NCI-H510A treated with DMSO at 0.1 percent for 48 hours (cell line): ENCODE data around the gene TMEM135.
"Not testable (repeated sequence)": the region's sequence is repeated elsewhere in the genome, so short reads cannot be mapped to it uniquely, and the experiment has no call there.

Experiments
- DNase-seq: peaks from one replicate; lab custom pipeline; 2025; lab: John Stamatoyannopoulos, UW

The TMEM135 gene

DNA sequence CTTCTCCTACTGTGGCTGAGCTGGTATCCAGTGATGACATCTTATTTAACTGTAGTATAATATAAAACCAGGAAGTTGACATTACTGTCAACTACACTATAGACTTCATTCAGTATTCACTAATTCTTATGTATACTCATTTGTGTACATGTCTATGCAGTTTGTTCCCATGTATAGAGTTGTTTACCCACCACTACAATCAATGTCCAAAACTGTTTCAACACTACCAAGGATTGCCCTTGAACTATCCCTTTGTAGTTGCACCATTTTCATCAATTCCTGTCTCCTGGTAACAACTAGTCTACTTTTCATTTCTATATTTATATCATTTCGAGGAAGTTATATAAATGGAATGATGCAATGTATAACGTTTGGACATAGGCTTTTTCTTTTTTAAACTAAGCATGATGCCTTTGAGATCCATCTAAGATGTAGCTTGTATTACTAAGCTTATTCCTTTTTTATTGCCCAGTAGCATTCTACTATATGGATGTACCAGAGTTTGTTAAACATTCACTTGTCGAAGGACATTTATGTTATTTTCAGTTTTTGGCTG lies 39.2 kb downstream of the TMEM135 start:
- no peak for DNase-seq

DNA sequence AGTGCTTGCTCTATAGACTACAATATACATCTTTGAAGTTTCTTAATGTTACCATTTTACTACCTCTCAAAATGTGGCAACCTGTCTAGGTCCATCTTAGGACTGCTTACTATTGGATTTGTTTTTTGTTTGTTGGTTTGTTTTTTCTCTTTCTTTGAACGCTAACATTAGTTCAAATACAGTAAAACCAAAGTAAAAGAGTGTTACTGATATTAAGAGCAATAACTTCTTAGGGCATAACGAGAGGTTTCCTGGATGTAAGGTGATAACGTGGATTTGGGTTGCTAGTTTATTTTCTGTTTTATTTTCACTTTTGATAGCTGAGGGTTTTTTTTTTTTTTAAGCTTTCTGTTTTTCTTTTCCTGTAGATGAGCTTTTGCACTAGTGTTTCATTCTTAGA lies 43.6 kb downstream of the TMEM135 start:
- DNase-seq = no peak

DNA sequence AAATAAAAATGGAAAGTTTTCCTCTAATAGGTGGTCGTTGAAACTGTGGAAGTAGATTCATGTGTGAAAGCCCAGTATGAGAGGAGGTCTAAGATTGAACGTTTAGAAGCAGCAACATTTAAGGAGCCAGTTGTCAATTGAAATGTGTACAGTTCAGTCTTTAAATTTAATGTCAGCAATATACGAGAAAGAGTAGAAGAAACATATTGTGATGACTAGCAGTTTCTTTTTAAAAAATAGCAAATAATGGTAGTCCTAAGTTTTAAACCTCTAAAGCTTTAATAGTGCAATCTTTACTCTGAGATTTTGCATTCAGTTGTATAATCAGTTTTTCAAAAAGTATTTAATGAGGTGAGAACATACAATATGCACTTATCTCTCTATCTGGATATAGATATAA lies 44.9 kb downstream of the TMEM135 start:
- DNase-seq = no peak

DNA sequence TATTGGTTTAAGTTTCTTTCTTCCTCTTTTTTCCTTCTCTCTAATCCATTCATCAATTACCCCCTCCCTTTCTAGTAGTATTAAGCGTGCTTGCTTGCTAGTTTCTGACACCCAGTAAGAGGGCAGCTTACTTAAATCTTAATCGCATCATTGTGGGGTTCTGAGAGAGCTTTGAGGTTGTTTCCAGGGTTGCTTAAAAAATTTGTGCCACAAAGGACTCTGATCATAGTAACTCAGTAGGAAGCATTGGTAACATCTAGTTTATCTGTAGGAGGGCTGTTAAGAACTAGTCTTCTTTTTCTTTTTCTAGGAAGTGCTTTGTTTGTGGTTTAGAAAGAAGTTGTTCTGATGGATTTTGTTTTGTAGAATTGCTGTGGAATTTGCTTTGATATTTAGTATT lies 45.3 kb downstream of the TMEM135 start:
- no peak for DNase-seq

DNA sequence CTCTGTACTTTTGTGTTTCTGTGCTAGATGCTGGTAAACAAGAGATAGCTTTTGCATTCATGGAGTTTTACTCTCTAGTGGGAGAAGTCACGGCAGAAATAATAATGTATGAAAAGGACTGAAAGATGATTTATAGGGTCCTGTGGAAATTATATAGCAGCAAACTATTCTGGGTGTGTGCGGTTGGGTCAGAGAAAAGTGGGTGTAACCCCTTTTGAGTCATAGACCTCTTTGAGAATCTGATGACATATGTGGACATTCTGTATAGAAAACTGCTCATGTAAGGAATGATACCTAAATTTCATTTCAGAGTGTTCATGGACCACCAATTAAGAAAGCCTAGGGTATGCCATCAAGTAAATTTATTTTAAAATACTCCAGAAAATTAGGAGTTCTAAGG lies 54.4 kb downstream of the TMEM135 start:
- DNase-seq = no peak

DNA sequence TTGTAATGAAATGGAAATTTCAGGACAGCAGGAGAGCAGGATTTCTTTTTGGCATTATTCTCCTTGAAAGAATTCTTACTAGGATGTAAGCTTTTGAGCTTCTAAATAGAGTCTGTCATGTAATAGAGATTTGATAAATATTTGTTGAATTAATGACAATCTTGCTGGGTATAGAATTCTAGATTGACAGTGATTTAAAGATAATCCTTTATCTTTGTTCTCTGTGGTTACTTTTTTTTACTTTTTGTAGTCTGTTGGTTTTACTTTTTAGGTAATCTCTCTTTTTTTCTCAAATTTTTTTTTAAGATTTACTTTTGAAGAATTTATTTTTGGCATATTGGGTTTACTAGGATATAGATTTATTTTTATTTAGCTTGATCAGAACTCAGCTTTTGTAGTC lies 54.8 kb downstream of the TMEM135 start:
- no peak for DNase-seq

DNA sequence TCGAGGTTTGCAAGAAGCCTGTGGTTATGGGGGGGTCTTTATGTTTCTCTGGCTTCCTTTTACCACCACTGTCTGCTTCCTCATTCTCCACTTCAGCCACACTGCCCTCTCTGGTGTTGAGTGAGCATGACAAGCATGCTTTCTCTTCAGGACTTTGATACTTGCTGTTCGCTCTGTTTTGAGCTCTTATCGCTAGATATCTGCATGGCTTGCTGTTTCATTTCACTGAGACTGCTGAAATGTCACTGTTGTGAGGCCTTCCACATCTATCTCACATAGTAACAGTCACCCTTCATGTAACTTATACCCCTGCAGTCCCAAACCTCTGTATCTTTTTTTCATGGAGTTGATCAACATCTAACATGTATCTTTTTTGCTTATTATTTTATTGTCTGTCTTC lies 59.8 kb downstream of the TMEM135 start:
- DNase-seq = peak; percentile 2

DNA sequence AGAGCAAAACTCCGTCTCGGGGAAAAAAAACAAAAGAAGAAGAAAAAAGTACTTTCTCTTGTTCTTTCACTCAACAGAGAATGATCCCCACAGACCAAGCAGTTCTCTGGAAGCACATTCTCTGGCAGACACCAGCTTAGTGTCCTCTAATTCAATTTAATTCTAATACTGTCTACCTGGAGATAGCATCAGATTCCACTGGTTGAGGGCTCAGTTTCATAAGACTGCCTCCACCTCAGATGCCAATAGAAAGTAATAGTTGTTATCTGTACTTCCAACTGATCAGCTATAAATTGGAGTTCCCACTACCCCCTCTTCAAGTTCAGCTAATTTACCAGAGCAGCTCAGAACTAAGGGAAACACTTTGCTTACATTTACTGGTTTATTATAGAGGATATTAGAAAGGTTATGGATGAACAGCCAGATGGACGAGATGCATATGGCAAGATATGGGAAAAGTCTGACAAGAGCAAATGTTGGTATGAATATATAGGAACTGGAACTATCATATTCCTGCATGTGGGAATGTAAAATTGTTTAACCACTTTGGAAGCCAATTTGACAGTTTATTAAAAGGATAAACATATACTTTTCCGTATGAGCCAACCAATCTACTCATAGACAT lies 64.3 kb downstream of the TMEM135 start:
- no peak for DNase-seq

DNA sequence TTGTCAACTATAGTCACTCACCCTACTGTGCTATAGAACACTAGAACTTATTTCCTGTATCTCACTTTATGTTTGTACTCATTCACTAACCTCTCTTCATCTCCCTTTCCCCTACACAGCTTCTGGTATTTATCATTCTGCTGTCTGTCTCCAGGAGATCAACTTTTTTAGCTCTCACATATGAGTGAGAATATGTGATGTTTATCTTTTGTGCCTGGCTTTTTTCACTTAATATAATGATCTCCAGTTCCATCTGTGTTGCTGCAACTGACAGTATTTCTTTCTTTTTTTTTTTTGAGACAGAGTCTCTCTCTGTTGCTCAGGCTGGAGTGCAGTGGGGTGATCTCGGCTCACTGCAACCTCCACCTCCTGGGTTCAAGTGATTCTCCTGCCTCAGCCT lies 68.1 kb downstream of the TMEM135 start:
- not testable (repeated sequence) for DNase-seq

DNA sequence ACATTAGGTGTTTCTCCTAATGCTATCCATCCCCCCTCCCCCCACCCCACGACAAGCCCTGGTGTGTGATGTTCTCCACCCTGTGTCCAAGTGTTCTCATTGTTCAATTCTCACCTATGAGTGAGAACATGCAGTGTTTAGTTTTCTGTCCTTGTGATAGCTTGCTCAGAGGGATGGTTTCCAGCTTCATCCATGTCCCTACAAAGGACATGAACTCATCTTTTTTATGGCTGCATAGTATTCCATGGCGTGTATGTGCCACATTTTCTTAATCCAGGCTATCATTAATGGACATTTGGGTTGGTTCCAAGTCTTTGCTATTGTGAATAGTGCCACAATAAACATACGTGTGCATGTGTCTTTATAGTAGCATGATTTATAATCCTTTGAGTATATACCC lies 69.6 kb downstream of the TMEM135 start:
- not testable (repeated sequence) for DNase-seq

DNA sequence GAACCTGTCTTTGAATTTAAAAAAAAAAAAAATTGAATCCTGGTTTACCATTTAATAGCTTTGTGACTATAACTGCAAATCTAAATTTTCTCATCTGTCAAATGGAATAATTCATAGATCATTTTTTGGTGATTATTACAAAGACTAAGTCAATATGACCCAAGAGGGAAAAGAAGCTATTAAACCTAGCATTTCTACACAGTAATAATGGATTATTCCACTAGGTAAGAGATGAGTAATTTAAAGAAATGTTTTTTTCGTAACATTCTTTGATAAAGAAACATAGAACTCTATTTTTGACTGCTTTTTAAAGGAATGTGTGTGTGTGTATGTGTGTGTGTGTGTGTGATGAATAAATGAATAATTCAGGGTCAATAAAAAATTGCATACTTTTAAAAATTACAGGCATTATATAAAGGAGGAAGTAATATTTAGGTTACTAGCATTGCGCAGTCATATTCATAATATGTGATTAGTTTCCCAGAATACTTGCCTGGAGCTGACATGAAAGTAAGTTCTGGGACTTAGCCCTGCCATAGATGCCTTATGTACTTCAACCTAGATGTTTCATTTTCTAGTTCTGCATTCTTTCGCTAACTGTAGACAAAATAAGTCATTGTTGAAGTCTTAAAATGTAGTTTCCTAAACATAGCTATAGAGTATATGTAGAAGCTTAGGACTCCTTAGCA lies 72.9 kb downstream of the TMEM135 start:
- no peak for DNase-seq

DNA sequence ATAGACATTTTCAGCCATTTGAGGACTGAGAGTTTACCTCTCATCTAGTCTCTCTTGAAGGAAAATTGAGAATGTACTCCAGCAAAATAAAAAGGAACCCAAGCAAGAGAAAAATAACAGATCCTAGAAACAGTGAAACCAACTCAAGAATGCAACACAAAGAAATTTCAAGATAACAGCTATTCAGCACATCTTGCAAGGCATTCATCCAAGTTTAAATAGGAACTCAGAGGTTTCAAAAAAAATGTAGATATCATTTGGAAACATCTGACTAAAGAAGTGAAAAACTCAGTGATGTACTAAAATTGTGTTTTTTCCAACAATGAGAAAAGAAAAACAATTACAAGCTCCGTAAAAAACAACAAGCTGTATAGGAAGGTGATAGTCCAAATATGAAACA lies 76.4 kb downstream of the TMEM135 start:
- DNase-seq = no peak

DNA sequence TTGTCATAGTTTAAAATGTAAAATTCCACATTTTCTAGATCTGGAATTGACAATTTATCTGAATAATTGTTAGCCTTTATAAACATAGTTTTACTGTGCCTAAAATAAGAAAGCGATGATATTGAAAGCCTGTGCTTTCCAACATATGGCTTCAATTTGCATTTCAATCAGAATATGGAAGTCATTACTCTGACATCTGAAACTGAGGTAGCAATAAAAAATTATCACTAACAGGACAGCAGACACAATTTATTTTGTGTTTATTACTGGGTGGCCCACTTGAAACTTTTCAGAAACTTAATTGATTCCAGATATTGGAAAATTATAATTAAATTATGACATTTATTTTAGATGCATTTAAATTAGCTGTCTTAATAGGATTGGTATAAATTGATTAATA lies 78.5 kb downstream of the TMEM135 start:
- no peak for DNase-seq

DNA sequence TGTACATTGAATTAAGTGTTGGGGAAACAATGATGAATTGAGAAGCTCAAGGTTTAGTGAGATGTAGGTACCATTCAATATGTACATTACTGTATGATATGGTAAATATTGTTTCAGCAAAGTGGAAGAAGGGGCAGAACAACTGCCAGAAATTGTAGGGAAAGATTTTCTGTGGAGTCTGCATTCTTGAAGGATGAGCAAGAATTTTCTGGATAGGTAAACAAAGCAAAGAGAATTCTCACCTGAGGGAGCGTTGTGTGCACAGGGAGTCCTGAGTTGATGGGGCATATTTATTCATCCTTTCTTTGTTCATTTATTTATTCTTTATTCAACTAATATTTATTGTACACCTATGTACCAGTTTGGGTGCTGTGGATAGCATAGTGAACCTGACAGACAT lies 83.2 kb downstream of the TMEM135 start:
- DNase-seq = no peak

DNA sequence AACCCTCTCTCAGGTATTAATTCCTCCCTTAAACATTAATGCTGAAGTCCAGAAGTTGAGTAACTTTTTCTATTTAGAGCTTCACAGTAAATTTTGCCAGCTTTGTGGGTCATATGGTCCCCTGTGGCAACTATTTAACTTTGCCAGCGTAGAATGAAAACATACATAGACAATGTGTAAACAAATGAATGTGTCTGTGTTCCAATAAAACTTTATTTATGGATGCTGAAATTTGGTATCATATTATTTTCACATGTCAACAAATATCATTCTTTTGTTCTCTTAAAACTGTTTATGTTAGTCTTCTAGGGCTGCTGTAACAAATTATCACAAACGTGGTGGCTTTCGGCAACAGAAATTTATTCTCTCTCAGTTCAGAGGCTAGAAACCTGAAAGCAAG lies 85.1 kb downstream of the TMEM135 start:
- DNase-seq = no peak

DNA sequence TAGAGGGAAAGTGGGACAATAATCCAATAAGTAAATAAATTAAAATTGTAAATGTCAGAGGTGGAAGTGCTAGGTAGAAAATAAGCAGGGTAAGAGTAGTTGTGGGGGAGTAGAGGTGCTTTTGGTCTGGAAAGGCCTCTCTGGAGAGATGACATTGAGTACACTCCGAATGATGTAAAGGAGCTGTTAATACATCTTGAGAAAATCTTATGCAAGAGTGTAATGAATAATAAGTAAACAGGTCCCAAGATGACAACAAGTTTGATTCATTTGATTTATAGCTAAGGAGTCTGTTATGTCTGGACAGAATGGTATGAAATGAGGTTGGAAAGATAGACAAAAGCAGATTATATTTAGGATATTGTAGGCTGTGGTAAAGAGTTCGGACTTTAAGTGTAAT lies 87.5 kb downstream of the TMEM135 start:
- no peak for DNase-seq

DNA sequence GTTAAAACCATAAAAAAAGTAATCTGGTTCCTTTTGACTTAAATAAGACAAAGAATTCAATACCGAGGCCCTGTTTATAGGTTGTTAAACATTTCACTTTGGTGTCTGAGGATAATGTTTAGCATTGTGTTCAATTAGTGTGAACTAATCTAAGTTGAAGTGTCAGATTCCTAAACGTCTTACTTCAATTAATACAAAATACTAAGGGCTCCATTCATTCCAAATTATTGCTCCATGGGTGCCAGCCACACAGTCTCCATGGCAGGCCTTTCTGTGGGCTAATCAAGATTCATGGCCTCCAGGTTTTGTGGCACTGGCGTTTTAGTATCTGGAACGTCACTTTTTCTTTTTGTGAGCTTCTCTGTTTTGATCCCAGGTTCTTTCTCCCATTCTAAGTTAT lies 89.4 kb downstream of the TMEM135 start:
- DNase-seq = no peak

DNA sequence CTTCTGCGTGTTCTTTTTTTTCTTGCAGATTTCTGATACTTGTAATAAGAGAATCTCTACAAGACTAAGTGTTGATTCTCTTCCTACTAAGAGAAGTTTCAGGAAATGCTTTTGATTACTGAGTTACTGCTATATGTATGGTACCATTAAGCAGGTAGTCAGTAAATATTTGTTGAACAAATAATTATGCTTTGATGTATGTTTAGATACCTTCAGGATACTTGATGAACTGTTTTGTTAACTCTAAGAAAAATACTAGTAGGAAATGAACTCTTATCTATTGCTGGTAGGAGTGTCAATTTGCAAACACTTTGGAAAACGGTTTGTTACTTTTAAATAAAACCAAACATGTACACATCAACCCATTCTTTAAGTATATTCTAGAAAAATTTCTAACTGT lies 90.6 kb downstream of the TMEM135 start:
- DNase-seq = peak; percentile 19

DNA sequence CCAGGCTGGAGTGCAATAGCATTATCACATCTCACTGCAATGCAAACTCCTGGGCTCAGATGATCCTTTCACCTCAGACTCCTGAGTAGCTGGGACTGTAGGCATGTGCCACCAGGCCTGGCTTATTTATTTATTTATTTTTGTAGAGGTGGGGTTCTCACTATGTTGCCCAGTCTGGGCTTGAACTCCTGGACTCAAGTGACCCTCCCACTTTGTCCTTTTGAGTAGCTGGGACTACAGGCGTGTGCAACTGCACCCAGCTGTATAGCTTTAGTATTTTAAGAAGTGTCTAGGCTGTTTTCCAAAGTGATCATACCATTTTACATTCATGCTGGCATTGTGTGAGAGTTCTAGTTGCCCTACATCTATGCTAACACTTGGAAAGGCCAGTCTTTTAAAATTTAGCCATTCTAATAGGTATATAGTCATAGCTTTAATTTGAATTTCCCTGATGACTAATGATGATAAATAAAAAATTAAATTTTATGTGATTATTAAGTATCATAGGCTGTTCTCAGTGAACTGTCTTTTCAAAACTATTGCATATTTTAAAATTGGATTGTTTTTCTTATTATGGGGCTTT lies 96.9 kb downstream of the TMEM135 start:
- no peak for DNase-seq

DNA sequence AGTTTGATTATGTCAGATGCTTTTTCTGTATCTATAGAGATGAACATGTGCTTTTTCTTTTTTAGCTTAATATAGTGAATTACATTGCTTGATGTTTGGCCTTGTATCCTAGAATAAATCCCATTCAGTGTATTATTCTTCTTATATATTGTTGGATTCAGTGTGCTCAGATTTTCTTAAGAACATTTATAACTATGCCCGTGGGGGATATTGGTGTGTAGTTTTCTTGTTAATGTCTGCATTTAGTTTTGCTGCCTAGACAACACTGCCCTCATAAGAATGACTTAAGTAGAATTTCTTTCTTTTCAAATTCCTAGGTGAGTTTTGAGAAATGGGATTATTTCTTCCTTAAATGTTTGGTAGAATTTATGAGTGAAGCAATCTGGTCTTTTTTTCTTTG lies 98.5 kb downstream of the TMEM135 start:
- DNase-seq = no peak

DNA sequence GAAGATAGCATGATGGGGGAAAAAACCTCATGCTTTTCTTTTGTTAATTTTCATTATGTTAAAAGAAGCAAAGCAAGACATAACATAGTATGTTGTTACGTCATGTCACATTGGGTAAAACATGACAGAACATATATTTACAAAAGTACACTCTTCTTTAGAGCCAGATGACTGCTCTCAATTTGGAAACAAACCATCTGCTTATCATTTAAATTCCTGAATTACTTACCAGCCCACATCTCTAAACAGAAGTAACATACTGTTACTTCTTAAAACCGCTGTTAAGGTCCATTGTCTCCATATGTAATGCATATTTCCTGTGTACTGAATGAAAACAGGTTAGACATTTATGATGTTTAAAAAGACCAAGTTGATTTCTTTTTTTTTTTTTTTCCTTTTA lies 100.0 kb downstream of the TMEM135 start:
- no peak for DNase-seq

DNA sequence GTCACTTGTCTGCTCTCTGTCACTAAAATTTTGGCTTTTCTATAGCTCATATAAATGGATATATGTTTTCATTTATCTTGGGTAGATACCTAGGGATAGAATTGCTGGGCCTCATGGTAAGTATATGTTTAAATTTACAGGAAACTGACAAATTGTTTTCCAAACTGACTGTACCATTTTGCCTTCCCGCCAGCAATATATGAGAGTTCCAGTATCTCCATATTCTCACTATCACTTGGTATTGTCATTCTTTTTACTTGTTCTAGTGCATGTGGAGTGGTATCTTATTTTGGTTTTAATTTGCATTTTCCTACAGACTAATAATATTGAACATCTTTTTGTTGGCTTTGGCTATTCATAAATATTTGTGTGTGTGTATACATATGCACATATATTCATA lies 101.7 kb downstream of the TMEM135 start:
- no peak for DNase-seq

DNA sequence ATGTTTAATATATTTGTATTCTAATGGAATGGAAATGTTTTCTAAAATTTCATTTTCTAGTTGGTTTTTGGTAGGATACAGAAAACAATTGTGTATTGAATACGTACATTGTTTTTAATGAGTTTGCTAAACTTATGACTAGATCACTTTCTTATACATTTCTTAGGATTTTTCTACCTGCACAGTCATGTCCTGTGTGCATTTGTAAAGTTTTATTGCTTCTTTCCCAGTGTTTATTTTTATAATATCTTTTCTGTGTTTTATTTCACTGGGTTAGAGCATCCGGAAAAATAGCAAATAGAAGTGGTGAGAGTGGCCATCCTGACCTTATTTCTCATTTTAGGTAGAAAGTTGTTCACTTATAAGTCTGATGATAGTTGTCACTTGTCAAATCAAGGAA lies 103.6 kb downstream of the TMEM135 start:
- no peak for DNase-seq
